Mesendoderm (in vitro differentiated cells): ENCODE measurements around the gene SLC27A4. TPM values are rescaled to one million over a fixed set of nuclear protein-coding genes. Genes with fewer than 3 reads are reported as not detected.

Experiments
- DNase-seq: peaks from one replicate; pipeline ENCODE4 v3.0.0; 2013
- H2AK5ac ChIP-seq: 2 replicates; pipeline ENCODE4 v1.6.1; 2013; ENCODE audit warnings: low read length, inconsistent platforms
- H2BK120ac ChIP-seq: 2 replicates; pipeline ENCODE4 v1.6.1; 2013; ENCODE audit warnings: low read depth, mild to moderate bottlenecking, low read length, moderate library complexity, mixed read lengths
- H2BK15ac ChIP-seq: replicated peaks from 2 replicates; pipeline ENCODE4 v1.6.1; 2013; ENCODE audit warnings: low read depth, mild to moderate bottlenecking, moderate library complexity
- H2BK5ac ChIP-seq: 2 replicates; pipeline ENCODE4 v1.6.1; 2013; ENCODE audit warnings: low read length, inconsistent platforms
- H3K18ac ChIP-seq: 2 replicates; pipeline ENCODE4 v1.6.1; 2013; ENCODE audit warnings: mild to moderate bottlenecking, low read length, mixed read lengths
- H3K23ac ChIP-seq: one replicate; pipeline ENCODE4 v1.6.1; 2013; ENCODE audit warnings: low read length
- H3K27ac ChIP-seq: 2 replicates; pipeline ENCODE4 v1.5.1; 2013; ENCODE audit warnings: low read depth, mild to moderate bottlenecking, inconsistent platforms, low read length, moderate library complexity
- H3K27me3 ChIP-seq: 2 replicates; pipeline ENCODE4 v1.6.1; 2013; ENCODE audit warnings: low read length, control low read depth, mild to moderate bottlenecking, inconsistent platforms; ENCODE audit not compliant: insufficient read depth, poor library complexity
- H3K36me3 ChIP-seq: 2 replicates; pipeline ENCODE4 v1.6.1; 2013; ENCODE audit warnings: low read length, inconsistent platforms; ENCODE audit not compliant: control insufficient read depth, insufficient read depth
- H3K4ac ChIP-seq: one replicate; pipeline ENCODE4 v1.6.1; 2013; ENCODE audit warnings: low read depth, mild to moderate bottlenecking, low read length, moderate library complexity
- H3K4me1 ChIP-seq: 2 replicates; pipeline ENCODE4 v1.6.1; 2013; ENCODE audit warnings: low read depth, low read length, inconsistent platforms; ENCODE audit not compliant: control insufficient read depth
- H3K4me2 ChIP-seq: 2 replicates; pipeline ENCODE4 v1.6.1; 2013; ENCODE audit warnings: low read length
- H3K4me3 ChIP-seq: 2 replicates; pipeline ENCODE4 v1.5.1; 2013; ENCODE audit warnings: mild to moderate bottlenecking, low read length
- H3K56ac ChIP-seq: one replicate; pipeline ENCODE4 v1.6.1; 2013; ENCODE audit warnings: low read length
- H3K79me1 ChIP-seq: 2 replicates; pipeline ENCODE4 v1.6.1; 2013; ENCODE audit warnings: low read length, inconsistent platforms
- H3K79me2 ChIP-seq: 2 replicates; pipeline ENCODE4 v1.6.1; 2013; ENCODE audit warnings: mild to moderate bottlenecking, low read length; ENCODE audit not compliant: control insufficient read depth, insufficient read depth
- H3K9ac ChIP-seq: 2 replicates; pipeline ENCODE4 v1.6.1; 2013; ENCODE audit warnings: low read length, inconsistent platforms
- H4K5ac ChIP-seq: one replicate; pipeline ENCODE4 v1.6.1; 2013; ENCODE audit warnings: low read length
- H4K8ac ChIP-seq: one replicate; pipeline ENCODE4 v1.6.1; 2013; ENCODE audit warnings: low read depth, mild to moderate bottlenecking, control low read depth, low read length, moderate library complexity
- WGBS: extraction: QIAGEN DNeasy Blood & Tissue Kit; methylation state at CpG from one replicate; pipeline ENCODE4 v1.1.7; 2013; ENCODE audit warnings: low lambda C conversion rate, missing lambda C conversion rate; ENCODE audit not compliant: insufficient coverage; ENCODE audit errors: extremely low coverage; 5-methylcytosine and 5-hydroxymethylcytosine counted together
- polyA plus RNA-seq, 2 experiments: library from polyadenylated mRNA; stranded (reverse); fragments of 200-250 nt; gene quantifications; one replicate each; pipeline ENCODE4 v1.2.3, GENCODE V29; 2013

Gene SLC27A4
- polyA plus RNA-seq (2013, experiment 1 of 2): 19.7 TPM
- 19.5 TPM for polyA plus RNA-seq (2013, experiment 2 of 2)

DNA sequence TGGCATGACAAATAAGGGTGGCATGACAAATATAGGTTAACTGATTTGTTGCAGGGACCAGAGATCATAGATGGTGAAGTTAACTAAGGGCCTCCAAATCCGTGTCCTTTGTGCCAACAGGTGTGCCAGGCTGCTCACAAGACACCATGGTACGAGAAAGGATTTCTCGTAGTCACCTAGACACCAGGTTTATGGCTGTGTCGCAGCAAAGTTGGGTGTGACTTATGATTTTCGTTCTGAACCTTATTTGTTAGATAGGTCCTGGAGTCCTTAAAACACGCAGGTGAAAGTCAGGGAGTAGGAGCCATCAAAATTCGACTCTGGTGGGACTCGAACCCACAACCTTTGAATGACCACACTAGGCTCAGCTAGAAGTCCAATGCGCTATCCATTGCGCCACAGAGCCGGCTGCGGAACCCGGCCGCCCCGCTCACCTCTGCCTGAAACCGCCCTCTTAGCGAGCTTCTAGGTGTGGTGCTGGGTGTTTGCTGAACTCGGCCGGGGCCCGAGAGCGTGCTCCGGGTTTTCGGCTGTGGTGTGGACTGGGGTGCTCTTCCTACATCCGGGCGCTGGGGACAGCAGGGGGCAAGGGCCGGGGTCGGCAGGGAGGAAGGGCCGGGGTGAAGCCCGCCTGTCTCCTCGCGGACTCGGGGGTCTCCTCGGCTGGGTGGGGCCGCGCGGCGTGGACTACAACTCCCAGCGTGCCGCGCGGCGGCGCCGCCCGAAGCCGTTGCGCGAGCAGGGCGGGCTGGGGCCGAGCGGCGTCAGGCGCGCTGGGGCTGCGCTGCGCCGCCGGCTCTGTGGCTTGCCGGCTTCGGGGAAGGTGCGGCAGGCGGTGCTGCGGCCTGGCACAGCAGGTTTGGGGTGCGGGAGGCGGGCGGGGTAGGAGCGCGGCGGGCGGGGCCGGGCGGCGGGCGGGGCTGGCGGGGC, at the start of gene SLC27A4:
TSS of gene SLC27A4 (plus strand) at position 767 of the 930 bp plus-strand sequence. CDS start 2,606 bp downstream, outside the sequence.
- peak within 1 kb of the TSS; percentile 99 for H3K4me2 ChIP-seq
- H3K79me2 ChIP-seq: no peaks in the 10 kb centered on the region
- no peak within 1 kb of the TSS for H4K5ac ChIP-seq
- no peak within 1 kb of the TSS for H2BK5ac ChIP-seq
- no peak within 1 kb of the TSS for H2BK15ac ChIP-seq
- peak within 1 kb of the TSS; percentile 31 for H3K27ac ChIP-seq
- no peaks in the 10 kb centered on the region for H3K27me3 ChIP-seq
- peak within 1 kb of the TSS; percentile 89 for H3K56ac ChIP-seq
- peak within 1 kb of the TSS; percentile 78 for H3K9ac ChIP-seq
- H3K4ac ChIP-seq: no peak within 1 kb of the TSS
- WGBS: no CpG with 5 or more reads among the region's 75 CpGs
- H4K8ac ChIP-seq: no peak within 1 kb of the TSS
- H3K4me3 ChIP-seq: peak within 1 kb of the TSS; percentile 64
- H3K23ac ChIP-seq: no peak within 1 kb of the TSS
- H3K79me1 ChIP-seq: peaks cover 2% of the 10 kb centered on the region
- H2AK5ac ChIP-seq: no peak within 1 kb of the TSS
- H2BK120ac ChIP-seq: no peak within 1 kb of the TSS
- peak within 1 kb of the TSS; percentile 60 for H3K18ac ChIP-seq
- DNase-seq: peak; percentile 95
- H3K36me3 ChIP-seq: no peaks in the 10 kb centered on the region
- peaks cover 2% of the 10 kb centered on the region for H3K4me1 ChIP-seq

DNA sequence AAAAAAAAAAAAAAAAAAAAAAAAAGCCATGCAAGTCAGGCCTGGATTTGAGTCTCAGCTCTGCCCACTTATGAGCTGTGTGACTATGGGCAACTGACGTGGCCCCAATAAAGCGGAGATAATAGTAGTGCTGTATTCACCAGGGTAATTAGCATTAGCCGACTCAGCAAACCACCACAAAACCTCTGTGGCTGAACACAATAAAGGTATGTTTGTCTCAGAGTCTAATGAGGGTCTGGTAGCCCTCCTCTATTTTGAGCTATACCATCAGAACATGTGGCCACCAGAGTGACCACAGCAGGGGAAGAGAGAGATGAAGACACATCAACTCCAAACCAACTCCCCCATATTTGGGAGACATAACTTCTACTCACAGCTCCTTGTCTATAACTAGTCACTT, 48.3 kb upstream of the SLC27A4 start:
- Histone ChIP-seq H3K4me1 (no peaks in the 10 kb centered on the region), H2BK5ac (no peak overlapping the region), H3K79me1 (no peaks in the 10 kb centered on the region), H3K36me3 (no peaks in the 10 kb centered on the region), H3K23ac (no peak overlapping the region), H2BK15ac (no peak overlapping the region), H3K27ac (no peak overlapping the region), H3K56ac (no peak overlapping the region), H3K4me2 (no peak overlapping the region), H3K27me3 (no peaks in the 10 kb centered on the region), H2AK5ac (no peak overlapping the region), H4K8ac (no peak overlapping the region), H3K18ac (no peak overlapping the region), H3K4me3 (no peak overlapping the region), H3K9ac (no peak overlapping the region), H2BK120ac (no peak overlapping the region), H4K5ac (no peak overlapping the region), H3K79me2 (no peaks in the 10 kb centered on the region), H3K4ac (no peak overlapping the region)
- no peak for DNase-seq
- WGBS: no CpG with 5 or more reads among the region's 3 CpGs

DNA sequence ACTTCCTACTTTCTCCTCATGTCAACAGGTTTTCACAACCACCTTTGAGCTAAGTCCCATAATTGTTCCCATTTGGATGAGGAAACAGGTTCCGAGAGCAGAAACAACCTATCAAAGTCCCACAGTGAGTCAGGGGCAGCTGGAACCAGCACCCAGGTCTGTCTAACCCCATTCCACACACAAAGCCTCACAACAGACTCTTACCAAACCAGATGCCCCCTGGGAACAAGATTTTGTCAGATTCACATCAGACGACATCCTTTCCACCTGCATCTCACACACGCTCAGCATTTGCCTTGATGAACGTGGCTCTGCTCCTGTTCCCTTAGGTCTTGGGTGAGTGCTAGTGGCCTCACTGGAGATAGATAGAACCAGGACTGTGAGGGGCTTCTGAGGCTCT, 47.2 kb upstream of the SLC27A4 start:
- Histone ChIP-seq H3K56ac (no peak overlapping the region), H3K4me3 (no peak overlapping the region), H2BK15ac (no peak overlapping the region), H3K18ac (no peak overlapping the region), H3K27ac (no peak overlapping the region), H2AK5ac (no peak overlapping the region), H3K4ac (no peak overlapping the region), H3K79me2 (no peaks in the 10 kb centered on the region), H3K79me1 (no peaks in the 10 kb centered on the region), H4K5ac (no peak overlapping the region), H2BK120ac (no peak overlapping the region), H3K4me1 (no peaks in the 10 kb centered on the region), H3K9ac (no peak overlapping the region), H2BK5ac (no peak overlapping the region), H3K23ac (no peak overlapping the region), H3K27me3 (no peaks in the 10 kb centered on the region), H3K36me3 (no peaks in the 10 kb centered on the region), H4K8ac (no peak overlapping the region), H3K4me2 (no peak overlapping the region)
- DNase-seq: no peak
- WGBS: no CpG with 5 or more reads among the region's 4 CpGs

DNA sequence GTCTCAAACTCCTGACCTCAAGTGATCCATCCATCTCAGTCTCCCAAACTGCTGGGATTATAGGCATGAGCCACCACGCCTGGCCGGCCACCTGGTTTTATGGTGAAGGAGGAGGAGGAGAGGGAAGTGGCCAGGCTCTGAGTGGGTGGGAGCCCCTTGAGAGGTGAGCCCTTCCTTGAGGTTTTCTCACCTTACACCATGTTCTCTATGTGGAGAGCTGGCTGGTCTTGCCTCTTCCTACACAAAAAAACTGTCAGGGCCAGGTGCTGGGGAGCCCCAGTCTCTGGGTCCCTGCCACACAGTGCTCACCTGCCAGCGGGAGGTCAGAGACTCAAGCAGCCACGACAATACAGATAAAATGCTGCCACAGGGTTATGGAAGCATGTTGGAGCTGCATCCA, 46.2 kb upstream of the SLC27A4 start:
- Histone ChIP-seq H3K23ac (no peak overlapping the region), H3K36me3 (no peaks in the 10 kb centered on the region), H3K27ac (no peak overlapping the region), H3K79me1 (no peaks in the 10 kb centered on the region), H3K4me3 (no peak overlapping the region), H3K18ac (no peak overlapping the region), H2BK15ac (no peak overlapping the region), H2AK5ac (no peak overlapping the region), H3K56ac (no peak overlapping the region), H3K4ac (no peak overlapping the region), H4K8ac (no peak overlapping the region), H3K79me2 (no peaks in the 10 kb centered on the region), H3K27me3 (no peaks in the 10 kb centered on the region), H4K5ac (no peak overlapping the region), H3K4me1 (no peaks in the 10 kb centered on the region), H3K9ac (no peak overlapping the region), H2BK120ac (no peak overlapping the region), H2BK5ac (no peak overlapping the region), H3K4me2 (no peak overlapping the region)
- DNase-seq: no peak
- no CpG with 5 or more reads among the region's 4 CpGs for WGBS

DNA sequence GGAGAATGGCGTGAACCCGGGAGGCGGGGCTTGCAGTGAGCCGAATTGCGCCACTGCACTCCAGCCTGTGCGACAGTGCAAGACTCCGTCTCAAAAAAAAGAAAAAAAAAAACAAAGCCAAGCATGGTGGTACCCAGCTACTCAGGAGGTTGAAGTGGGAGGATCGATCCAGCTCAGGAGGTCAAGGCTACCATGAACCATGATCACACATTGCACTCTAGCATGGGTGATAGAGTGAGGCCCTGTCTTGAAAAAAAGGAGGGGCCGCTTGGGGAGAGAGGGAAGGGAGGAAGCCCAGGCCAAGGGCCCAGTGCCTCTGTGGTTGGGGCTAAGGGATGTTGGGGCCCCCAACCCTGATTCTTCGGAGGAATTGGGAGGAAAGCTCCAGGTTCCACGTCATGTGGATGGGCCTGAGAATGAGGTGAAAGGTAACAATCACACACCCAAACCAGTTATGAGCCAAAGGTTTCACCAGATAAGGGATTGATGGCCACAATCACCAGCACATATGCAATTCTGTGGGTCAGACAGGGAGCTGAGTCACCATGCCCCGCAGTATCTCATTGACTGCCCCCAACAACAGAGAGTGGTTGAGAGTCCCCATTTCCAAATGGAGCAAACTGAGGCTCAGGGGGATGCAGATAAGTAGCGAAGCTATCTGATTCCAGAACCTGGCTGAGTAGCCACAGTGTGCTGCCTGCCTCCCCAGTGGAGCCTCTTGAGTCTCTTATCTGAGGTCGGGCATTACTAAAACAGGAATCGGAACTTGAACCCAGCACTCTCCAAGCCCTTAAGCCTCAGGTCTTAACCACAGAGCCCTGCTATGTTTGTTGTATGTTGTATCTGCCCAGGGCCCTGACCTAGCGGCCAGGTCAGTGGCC, 43.7 kb upstream of the SLC27A4 start:
- Histone ChIP-seq H3K79me2 (no peaks in the 10 kb centered on the region), H3K4me1 (no peaks in the 10 kb centered on the region), H2AK5ac (no peak overlapping the region), H2BK5ac (no peak overlapping the region), H3K36me3 (no peaks in the 10 kb centered on the region), H2BK15ac (no peak overlapping the region), H3K4me3 (no peak overlapping the region), H3K23ac (no peak overlapping the region), H3K9ac (no peak overlapping the region), H3K4me2 (no peak overlapping the region), H3K56ac (no peak overlapping the region), H4K8ac (no peak overlapping the region), H3K79me1 (no peaks in the 10 kb centered on the region), H4K5ac (no peak overlapping the region), H2BK120ac (no peak overlapping the region), H3K27ac (no peak overlapping the region), H3K4ac (no peak overlapping the region), H3K18ac (no peak overlapping the region), H3K27me3 (no peaks in the 10 kb centered on the region)
- no peak for DNase-seq
- WGBS: no CpG with 5 or more reads among the region's 16 CpGs
